ENCODE results near the gene PCSK9. TPM values are rescaled to one million over a fixed set of nuclear protein-coding genes. Genes with fewer than 3 reads are reported as not detected.
A peak's percentile ranks its signal among the peaks of the same experiment; 100 is the strongest.
"Not testable (repeated sequence)": the region's sequence is repeated elsewhere in the genome, so short reads cannot be mapped to it uniquely, and the experiment has no call there.

PCSK9 gene
- total RNA-seq, 1 donor from 2014 or later, result 0.07 TPM

- DNase-seq (ENCODE audit: low read depth, low spot score), result no peak
Measured at GRCh38 chr1:55078470-55078869, 39.1 kb downstream of the PCSK9 start.

- DNase-seq (ENCODE audit: low read depth, low spot score), result no peak
Measured at GRCh38 chr1:55079651-55080050, 40.3 kb downstream of the PCSK9 start.

- peak; percentile 41 for DNase-seq (ENCODE audit: low read depth, low spot score)
Measured at GRCh38 chr1:55081188-55081904, 42.0 kb downstream of the PCSK9 start.

- DNase-seq (ENCODE audit: low read depth, low spot score), result peak; percentile 5
Measured at GRCh38 chr1:55081905-55082296, 42.6 kb downstream of the PCSK9 start.

- no peak for DNase-seq (ENCODE audit: low read depth, low spot score)
Measured at GRCh38 chr1:55084257-55084656, 44.9 kb downstream of the PCSK9 start.

GRCh38 chr1:55087439-55087838, 48.1 kb downstream of the PCSK9 start:
- DNase-seq (ENCODE audit: low read depth, low spot score), result no peak

GRCh38 chr1:55088413-55088812, 49.1 kb downstream of the PCSK9 start:
- no peak for DNase-seq (ENCODE audit: low read depth, low spot score)

GRCh38 chr1:55089683-55090082, 50.3 kb downstream of the PCSK9 start:
- DNase-seq (ENCODE audit: low read depth, low spot score), result no peak

GRCh38 chr1:55092475-55092874, 53.1 kb downstream of the PCSK9 start:
- no peak for DNase-seq (ENCODE audit: low read depth, low spot score)

- no peak for DNase-seq (ENCODE audit: low read depth, low spot score)
Measured at GRCh38 chr1:55095095-55095494, 55.7 kb downstream of the PCSK9 start.

GRCh38 chr1:55103891-55104290, 64.5 kb downstream of the PCSK9 start:
- DNase-seq (ENCODE audit: low read depth, low spot score), result no peak

GRCh38 chr1:55107101-55107500, 67.8 kb downstream of the PCSK9 start:
- DNase-seq (ENCODE audit: low read depth, low spot score), result no peak

- DNase-seq (ENCODE audit: low read depth, low spot score), result not testable (repeated sequence)
Measured at GRCh38 chr1:55109005-55109404, 69.7 kb downstream of the PCSK9 start.

Other genes with a start within 250 kb of the PCSK9 start
- gene TTC22, start 238.2 kb upstream of the PCSK9 start, total RNA-seq, result not detected in 2 replicates
- gene DHCR24, start 152.4 kb upstream of the PCSK9 start, total RNA-seq, result 126 and 212 TPM in 2 replicates
- gene TMEM61, start 58.9 kb upstream of the PCSK9 start, total RNA-seq, result not detected in 2 replicates
- gene BSND, start 40.6 kb upstream of the PCSK9 start, total RNA-seq, result not detected in 2 replicates
- gene USP24, start 175.8 kb downstream of the PCSK9 start, total RNA-seq, result 39.1 and 49.2 TPM in 2 replicates